Measurements from ENCODE around the gene DNAH10. TPM values are rescaled to one million over a fixed set of nuclear protein-coding genes. Genes with fewer than 3 reads are reported as not detected.

The DNAH10 gene
- total RNA-seq, 1 experiment from 2014 or later = 0.39 TPM

DNA sequence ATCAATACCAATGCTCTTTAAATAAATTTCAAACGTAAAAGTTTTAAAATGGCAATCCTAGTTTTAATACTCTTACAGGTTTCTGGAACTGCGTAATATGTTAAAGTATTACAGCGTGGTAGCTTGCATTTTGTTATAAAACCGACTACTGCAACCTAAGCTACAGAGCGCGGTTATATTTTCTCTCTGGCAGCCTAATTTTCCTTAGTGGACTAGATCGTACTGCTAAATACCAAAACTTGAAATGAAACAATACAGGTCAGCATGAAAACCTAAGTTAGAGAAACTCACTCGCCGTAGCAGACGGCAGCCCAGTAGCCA is 209.3 kb downstream of the DNAH10 start:
- ChIA-PET POLR2A (no interaction called here), CTCF (no interaction called here)
- H3K9me3 ChIP-seq (ENCODE audit: control insufficient read depth, insufficient read depth, low read depth, low read length) = no peaks in the 10 kb centered on the region
- intact Hi-C loops (cut with micrococcal nuclease; ENCODE audit: unreplicated experiment) = no loop called here
- H3K36me3 ChIP-seq (ENCODE audit: control insufficient read depth, insufficient read depth, low read length) = peaks cover 8% of the 10 kb centered on the region
- peak overlapping the region; percentile 60 for H3K27ac ChIP-seq (ENCODE audit: low read length)
- TF ChIP-seq TCF7L2 (IDR thresholded peaks at IDR 0.05; ENCODE audit: low read depth, low read length) (no peak), POLR2AphosphoS5 (IDR thresholded peaks at IDR 0.05; ENCODE audit: low read depth, low read length) (no peak), SIN3A (IDR thresholded peaks at IDR 0.05; ENCODE audit: borderline replicate concordance, insufficient read depth, low read depth, low read length) (no peak)
- TF ChIP-seq, protein P1, sequence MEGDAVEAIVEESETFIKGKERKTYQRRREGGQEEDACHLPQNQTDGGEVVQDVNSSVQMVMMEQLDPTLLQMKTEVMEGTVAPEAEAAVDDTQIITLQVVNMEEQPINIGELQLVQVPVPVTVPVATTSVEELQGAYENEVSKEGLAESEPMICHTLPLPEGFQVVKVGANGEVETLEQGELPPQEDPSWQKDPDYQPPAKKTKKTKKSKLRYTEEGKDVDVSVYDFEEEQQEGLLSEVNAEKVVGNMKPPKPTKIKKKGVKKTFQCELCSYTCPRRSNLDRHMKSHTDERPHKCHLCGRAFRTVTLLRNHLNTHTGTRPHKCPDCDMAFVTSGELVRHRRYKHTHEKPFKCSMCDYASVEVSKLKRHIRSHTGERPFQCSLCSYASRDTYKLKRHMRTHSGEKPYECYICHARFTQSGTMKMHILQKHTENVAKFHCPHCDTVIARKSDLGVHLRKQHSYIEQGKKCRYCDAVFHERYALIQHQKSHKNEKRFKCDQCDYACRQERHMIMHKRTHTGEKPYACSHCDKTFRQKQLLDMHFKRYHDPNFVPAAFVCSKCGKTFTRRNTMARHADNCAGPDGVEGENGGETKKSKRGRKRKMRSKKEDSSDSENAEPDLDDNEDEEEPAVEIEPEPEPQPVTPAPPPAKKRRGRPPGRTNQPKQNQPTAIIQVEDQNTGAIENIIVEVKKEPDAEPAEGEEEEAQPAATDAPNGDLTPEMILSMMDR (IDR thresholded peaks at IDR 0.05) = no peak
- TF ChIP-seq, protein P2, sequence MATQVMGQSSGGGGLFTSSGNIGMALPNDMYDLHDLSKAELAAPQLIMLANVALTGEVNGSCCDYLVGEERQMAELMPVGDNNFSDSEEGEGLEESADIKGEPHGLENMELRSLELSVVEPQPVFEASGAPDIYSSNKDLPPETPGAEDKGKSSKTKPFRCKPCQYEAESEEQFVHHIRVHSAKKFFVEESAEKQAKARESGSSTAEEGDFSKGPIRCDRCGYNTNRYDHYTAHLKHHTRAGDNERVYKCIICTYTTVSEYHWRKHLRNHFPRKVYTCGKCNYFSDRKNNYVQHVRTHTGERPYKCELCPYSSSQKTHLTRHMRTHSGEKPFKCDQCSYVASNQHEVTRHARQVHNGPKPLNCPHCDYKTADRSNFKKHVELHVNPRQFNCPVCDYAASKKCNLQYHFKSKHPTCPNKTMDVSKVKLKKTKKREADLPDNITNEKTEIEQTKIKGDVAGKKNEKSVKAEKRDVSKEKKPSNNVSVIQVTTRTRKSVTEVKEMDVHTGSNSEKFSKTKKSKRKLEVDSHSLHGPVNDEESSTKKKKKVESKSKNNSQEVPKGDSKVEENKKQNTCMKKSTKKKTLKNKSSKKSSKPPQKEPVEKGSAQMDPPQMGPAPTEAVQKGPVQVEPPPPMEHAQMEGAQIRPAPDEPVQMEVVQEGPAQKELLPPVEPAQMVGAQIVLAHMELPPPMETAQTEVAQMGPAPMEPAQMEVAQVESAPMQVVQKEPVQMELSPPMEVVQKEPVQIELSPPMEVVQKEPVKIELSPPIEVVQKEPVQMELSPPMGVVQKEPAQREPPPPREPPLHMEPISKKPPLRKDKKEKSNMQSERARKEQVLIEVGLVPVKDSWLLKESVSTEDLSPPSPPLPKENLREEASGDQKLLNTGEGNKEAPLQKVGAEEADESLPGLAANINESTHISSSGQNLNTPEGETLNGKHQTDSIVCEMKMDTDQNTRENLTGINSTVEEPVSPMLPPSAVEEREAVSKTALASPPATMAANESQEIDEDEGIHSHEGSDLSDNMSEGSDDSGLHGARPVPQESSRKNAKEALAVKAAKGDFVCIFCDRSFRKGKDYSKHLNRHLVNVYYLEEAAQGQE (IDR thresholded peaks at IDR 0.05; ENCODE audit: insufficient read depth in 1 of 2, low read depth in 2 of 2, low read length in 1 of 2) = no peak
- H3K4me1 ChIP-seq (ENCODE audit: control insufficient read depth, insufficient read depth, low read length) = peaks cover 12% of the 10 kb centered on the region
- no TSS peak for BruUV-seq (replicated peaks)
- no peak for ATAC-seq
- H3K27me3 ChIP-seq (ENCODE audit: control insufficient read depth, insufficient read depth, low read length) = no peaks in the 10 kb centered on the region
- peak overlapping the region; percentile 72 to 85 for H3K4me3 ChIP-seq (ENCODE audit: low read depth in 2 of 2, low read length in 2 of 2)
- DNase-seq (ENCODE audit: low read depth, low spot score) = no peak
- in situ Hi-C loops (cut with HindIII; ENCODE audit: low pct_unique_long_range_greater_than_20kb, low sequenced_read_pairs) = no loop called here

DNA sequence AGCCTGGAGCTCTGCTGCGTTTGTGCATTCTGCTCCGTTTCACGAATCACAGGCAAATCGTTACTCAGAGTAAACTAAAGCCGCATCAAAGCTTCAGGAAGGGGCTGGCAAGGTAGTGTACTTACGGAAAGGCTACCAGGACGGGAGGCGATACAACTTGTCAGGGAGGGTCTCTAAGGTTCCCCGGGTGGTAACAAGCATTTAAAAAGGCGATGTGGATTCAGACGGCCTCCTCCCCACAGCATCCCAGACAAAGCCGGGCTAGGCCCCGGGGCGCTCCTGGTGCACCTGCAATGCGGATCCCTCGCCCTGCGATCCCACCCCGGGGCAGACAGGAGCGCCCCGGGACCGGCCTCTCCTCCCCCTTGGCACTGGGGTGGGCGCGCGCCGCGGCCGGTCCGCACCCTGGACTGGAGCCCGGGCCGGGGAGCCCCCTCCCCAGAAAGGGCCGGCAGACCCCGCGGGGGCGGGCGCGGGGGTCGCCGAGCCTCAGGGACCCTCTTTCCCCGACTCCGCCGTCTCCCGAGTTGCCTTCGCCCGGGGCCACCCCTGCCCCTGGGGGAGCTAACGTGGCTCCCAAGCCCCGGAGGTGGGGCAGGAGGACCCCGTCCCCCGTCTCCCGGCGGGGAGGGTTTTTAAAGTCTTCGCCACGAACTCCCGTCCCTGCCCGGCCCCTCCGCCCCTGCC is 209.8 kb downstream of the DNAH10 start:
- peaks cover 12% of the 10 kb centered on the region for H3K4me1 ChIP-seq (ENCODE audit: control insufficient read depth, insufficient read depth, low read length)
- H3K4me3 ChIP-seq (ENCODE audit: low read depth in 2 of 2, low read length in 2 of 2) = peak overlapping the region; percentile 72 to 85
- H3K27ac ChIP-seq (ENCODE audit: low read length) = peak overlapping the region; percentile 60
- ATAC-seq (peak; percentile 38), DNase-seq (ENCODE audit: low read depth, low spot score) (no peak)
- POLR2A ChIA-PET = no interaction called here
- no peak for TF ChIP-seq TCF7L2 (IDR thresholded peaks at IDR 0.05; ENCODE audit: low read depth, low read length)
- TF ChIP-seq POLR2AphosphoS5 (IDR thresholded peaks at IDR 0.05; ENCODE audit: low read depth, low read length) = no peak
- TF ChIP-seq, protein P1 (IDR thresholded peaks at IDR 0.05) = no peak
- TF ChIP-seq, protein P2 (IDR thresholded peaks at IDR 0.05; ENCODE audit: insufficient read depth in 1 of 2, low read depth in 2 of 2, low read length in 1 of 2) = no peak
- TF ChIP-seq SIN3A (IDR thresholded peaks at IDR 0.05; ENCODE audit: borderline replicate concordance, insufficient read depth, low read depth, low read length) = peak; percentile 24; the same call in 1 of the 2 replicates
- in situ Hi-C loops (cut with HindIII; ENCODE audit: low pct_unique_long_range_greater_than_20kb, low sequenced_read_pairs) = no loop called here
- no peaks in the 10 kb centered on the region for H3K9me3 ChIP-seq (ENCODE audit: control insufficient read depth, insufficient read depth, low read depth, low read length)
- CTCF ChIA-PET = no interaction called here
- H3K27me3 ChIP-seq (ENCODE audit: control insufficient read depth, insufficient read depth, low read length) = no peaks in the 10 kb centered on the region
- BruUV-seq (replicated peaks) = no TSS peak
- H3K36me3 ChIP-seq (ENCODE audit: control insufficient read depth, insufficient read depth, low read length) = peaks cover 8% of the 10 kb centered on the region
- intact Hi-C loops (cut with micrococcal nuclease; ENCODE audit: unreplicated experiment) = no loop called here
